WERI-Rb-1 (cell line): ENCODE results near the gene DNLZ.

Experiments used
- DNase-seq: peaks from one replicate; pipeline ENCODE4 v3.0.0-alpha.2; 2020
- H3K27ac ChIP-seq: fragments of 250-450 bp; sonication (Bioruptor Pico); 2 replicates; pipeline ENCODE4 v1.5.1; 2020; ENCODE audit warnings: mild to moderate bottlenecking, moderate library complexity
- H3K27me3 ChIP-seq: fragments of 250-450 bp; sonication (Bioruptor Pico); 2 replicates; pipeline ENCODE4 v1.5.1; 2021; ENCODE audit warnings: mild to moderate bottlenecking, low read depth, moderate library complexity; ENCODE audit not compliant: insufficient read depth, severe bottlenecking
- H3K36me3 ChIP-seq: fragments of 250-450 bp; sonication (Bioruptor Pico); 2 replicates; pipeline ENCODE4 v1.5.1; 2020; ENCODE audit warnings: mild to moderate bottlenecking, moderate library complexity
- H3K4me3 ChIP-seq: 2 replicates; pipeline ENCODE4 v1.5.1; 2011; ENCODE audit warnings: low read depth, mild to moderate bottlenecking, control low read depth, low read length
- H3K9me3 ChIP-seq: fragments of 250-450 bp; sonication (Bioruptor Pico); 2 replicates; pipeline ENCODE4 v1.5.1; 2021; ENCODE audit warnings: mild to moderate bottlenecking, moderate library complexity; ENCODE audit not compliant: severe bottlenecking
- TF ChIP-seq, protein P1 (sequence below): IDR thresholded peaks from 2 replicates; pipeline ENCODE4 v1.5.1; 2011; ENCODE audit warnings: low read depth, mild to moderate bottlenecking, control low read depth, inconsistent platforms, low read length

DNLZ gene

GRCh38 chr9:136327304-136327974 is 36.1 kb downstream of the DNLZ start, which contains the start of gene GPSM1:
TSS of gene GPSM1 (plus strand) at chr9:136327539. CDS start at chr9:136327696, 157 bp downstream.
- H3K4me3 ChIP-seq: peak within 1 kb of the TSS; percentile 72
- TF ChIP-seq, protein P1, sequence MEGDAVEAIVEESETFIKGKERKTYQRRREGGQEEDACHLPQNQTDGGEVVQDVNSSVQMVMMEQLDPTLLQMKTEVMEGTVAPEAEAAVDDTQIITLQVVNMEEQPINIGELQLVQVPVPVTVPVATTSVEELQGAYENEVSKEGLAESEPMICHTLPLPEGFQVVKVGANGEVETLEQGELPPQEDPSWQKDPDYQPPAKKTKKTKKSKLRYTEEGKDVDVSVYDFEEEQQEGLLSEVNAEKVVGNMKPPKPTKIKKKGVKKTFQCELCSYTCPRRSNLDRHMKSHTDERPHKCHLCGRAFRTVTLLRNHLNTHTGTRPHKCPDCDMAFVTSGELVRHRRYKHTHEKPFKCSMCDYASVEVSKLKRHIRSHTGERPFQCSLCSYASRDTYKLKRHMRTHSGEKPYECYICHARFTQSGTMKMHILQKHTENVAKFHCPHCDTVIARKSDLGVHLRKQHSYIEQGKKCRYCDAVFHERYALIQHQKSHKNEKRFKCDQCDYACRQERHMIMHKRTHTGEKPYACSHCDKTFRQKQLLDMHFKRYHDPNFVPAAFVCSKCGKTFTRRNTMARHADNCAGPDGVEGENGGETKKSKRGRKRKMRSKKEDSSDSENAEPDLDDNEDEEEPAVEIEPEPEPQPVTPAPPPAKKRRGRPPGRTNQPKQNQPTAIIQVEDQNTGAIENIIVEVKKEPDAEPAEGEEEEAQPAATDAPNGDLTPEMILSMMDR: no peak
- no peaks in the 10 kb centered on the region for H3K27me3 ChIP-seq
- peak; percentile 61 for DNase-seq
- H3K36me3 ChIP-seq: peaks cover 23% of the 10 kb centered on the region
- peak within 1 kb of the TSS; percentile 87 for H3K27ac ChIP-seq
- no peaks in the 10 kb centered on the region for H3K9me3 ChIP-seq

GRCh38 chr9:136326761-136327303 is 36.7 kb downstream of the DNLZ start:
- peak overlapping the region; percentile 74 for H3K27ac ChIP-seq
- no peak overlapping the region; the same call in 1 of the 2 replicates for H3K4me3 ChIP-seq

GRCh38 chr9:136326061-136326760 is 37.3 kb downstream of the DNLZ start:
- TF ChIP-seq, protein P1: no peak
- Histone ChIP-seq H3K9me3 (no peaks in the 10 kb centered on the region), H3K36me3 (peaks cover 15% of the 10 kb centered on the region), H3K4me3 (no peak overlapping the region), H3K27ac (peak overlapping the region; percentile 74), H3K27me3 (no peaks in the 10 kb centered on the region)
- DNase-seq: no peak

More at GRCh38 chr9:136326761-136327303, 36.7 kb downstream of the DNLZ start:
- TF ChIP-seq, protein P1: no peak
- H3K27me3 ChIP-seq: no peaks in the 10 kb centered on the region
- H3K9me3 ChIP-seq: no peaks in the 10 kb centered on the region
- H3K36me3 ChIP-seq: peaks cover 17% of the 10 kb centered on the region
- no peak for DNase-seq

DNA sequence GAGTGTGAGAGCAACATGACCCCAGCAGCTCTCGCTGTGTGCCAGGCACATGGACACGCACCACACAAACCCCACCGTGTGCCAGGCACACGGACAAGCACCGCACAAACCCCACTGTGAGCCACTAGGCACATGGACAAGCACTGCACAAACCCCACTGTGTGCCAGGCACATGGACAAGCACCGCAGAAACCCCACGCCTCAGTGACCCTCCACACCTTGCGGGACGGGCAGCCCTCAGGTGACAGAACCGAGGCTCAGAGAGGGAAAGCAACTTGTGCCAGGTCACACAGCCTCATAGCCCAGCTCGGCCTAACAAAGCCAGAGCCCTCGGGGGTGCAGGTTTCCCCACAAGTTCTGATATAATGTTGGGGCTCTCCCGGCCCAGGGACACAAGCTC is 38.2 kb downstream of the DNLZ start:
- no peak for DNase-seq
- H3K4me3 ChIP-seq: no peak overlapping the region
- H3K27ac ChIP-seq: no peak overlapping the region
- H3K36me3 ChIP-seq: peaks cover 9% of the 10 kb centered on the region
- TF ChIP-seq, protein P1: no peak
- no peaks in the 10 kb centered on the region for H3K27me3 ChIP-seq
- peaks cover 3% of the 10 kb centered on the region for H3K9me3 ChIP-seq

GRCh38 chr9:136324501-136325300 is 38.8 kb downstream of the DNLZ start:
- TF ChIP-seq, protein P1: peak; percentile 55
- peaks cover 3% of the 10 kb centered on the region for H3K9me3 ChIP-seq
- H3K36me3 ChIP-seq: peaks cover 5% of the 10 kb centered on the region
- H3K27ac ChIP-seq: peak overlapping the region; percentile 39; the same call in 1 of the 2 replicates
- H3K4me3 ChIP-seq: no peak overlapping the region
- H3K27me3 ChIP-seq: no peaks in the 10 kb centered on the region
- DNase-seq: peak; percentile 81
